ENCODE results near the gene IL4R. TPM values are rescaled to one million over a fixed set of nuclear protein-coding genes. Genes with fewer than 3 reads are reported as not detected.

Gene IL4R
- total RNA-seq, 1 donor from 2014 or later: 8.2 TPM

DNA sequence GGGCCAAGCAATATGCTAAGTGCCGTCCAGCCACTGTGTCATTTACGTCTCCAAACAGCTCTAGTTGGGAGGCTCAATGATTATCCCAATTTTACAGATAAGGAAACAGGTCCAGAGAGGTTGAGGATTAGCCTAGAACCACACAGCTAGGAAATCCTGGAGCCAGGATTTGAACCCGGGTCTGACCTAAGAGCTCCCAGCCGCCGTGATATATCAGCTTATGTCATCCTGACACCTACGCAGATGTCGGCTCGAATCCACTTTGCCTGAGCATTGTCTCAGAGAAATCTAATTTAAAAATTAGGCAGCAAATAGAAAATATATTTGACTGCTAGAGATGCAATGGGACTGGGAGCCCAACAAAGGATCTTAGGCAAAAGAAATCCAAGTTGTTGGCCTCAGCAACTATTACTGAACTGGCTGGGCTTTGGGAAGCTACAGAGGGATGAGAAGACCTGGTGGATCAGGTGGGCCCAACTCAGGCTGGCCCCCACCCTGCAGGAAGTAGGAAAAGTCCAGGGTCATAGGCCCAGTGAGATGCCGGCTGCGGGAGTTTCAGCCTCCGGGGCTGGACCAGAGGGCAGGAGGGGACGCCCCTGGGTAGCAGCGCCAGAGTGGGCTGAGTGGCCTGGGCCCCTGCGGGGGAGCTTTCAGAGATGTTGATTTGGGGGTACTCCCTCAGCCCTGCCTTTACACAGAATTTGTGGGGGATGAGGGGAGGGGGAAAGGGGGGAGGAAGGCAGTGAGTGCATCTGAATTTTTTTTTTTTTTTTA, 53.1 kb downstream of the IL4R start:
- ATAC-seq (ENCODE audit: poor library complexity): peak; percentile 19
- DNase-seq: no peak
- intact Hi-C loops (cut with DNase I): loop anchor here (5.0 kb wide), 1 partner anchor 130 kb away; no protein-coding TSS in a partner anchor

GRCh38 chr16:27367461-27368357, 53.9 kb downstream of the IL4R start:
- DNase-seq: peak; percentile 88
- intact Hi-C loops (cut with DNase I): loop anchor here (2.0 to 5.0 kb wide), 2 partner anchors 130 to 189 kb away; no protein-coding TSS in a partner anchor
- peak; percentile 93 for ATAC-seq (ENCODE audit: poor library complexity)

GRCh38 chr16:27368358-27368722, 54.6 kb downstream of the IL4R start:
- DNase-seq: no peak
- intact Hi-C loops (cut with DNase I): loop anchor here (2.0 to 5.0 kb wide), 2 partner anchors 131 to 190 kb away; no protein-coding TSS in a partner anchor
- no peak for ATAC-seq (ENCODE audit: poor library complexity)

DNA sequence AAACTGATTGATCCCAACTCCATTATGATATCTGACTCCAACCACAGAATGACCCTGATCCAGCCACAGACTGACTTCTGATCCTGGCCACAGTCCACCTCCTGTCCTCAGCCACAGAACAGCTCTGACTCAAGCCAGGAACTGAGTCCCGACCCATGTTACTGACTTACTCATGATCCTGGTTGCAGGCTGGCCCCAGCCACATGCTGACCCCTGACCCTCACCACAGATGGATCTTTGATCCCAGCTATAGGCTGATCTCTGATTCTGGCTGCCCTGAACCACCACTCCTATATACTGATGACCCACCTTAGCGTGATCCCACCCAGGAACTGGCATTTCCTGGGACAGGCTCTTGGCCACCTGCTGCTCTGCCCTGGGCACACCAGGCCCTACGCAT, 56.0 kb downstream of the IL4R start:
- intact Hi-C loops (cut with DNase I): loop anchor here (2.0 to 5.0 kb wide), 2 partner anchors 133 to 191 kb away; no protein-coding TSS in a partner anchor
- DNase-seq (no peak), ATAC-seq (ENCODE audit: poor library complexity) (no peak)

- no peak for DNase-seq
- intact Hi-C loops (cut with DNase I): no loop called here
- no peak for ATAC-seq (ENCODE audit: poor library complexity)
These were observed 56.5 kb downstream of the IL4R start for GRCh38 chr16:27370318-27370717.

DNA sequence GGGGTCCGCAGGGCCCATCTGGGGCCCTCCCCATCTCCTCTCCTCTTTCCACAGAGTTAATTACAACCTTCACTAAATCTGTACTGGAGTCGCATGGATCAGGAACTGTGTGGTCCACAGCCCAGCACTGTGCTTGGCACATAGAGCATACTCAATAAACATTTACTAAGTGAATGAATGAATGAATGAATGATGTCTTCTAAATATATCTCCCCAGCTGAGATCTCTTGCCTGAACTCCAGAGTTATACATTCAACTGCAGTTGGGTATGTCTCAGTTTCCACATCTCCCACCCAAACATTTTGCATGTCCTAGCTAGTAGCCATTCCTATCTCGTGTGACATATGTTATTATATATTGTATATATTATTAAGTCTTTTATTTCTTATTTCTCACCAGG, 59.5 kb downstream of the IL4R start:
- no peak for ATAC-seq (ENCODE audit: poor library complexity)
- intact Hi-C loops (cut with DNase I): no loop called here
- DNase-seq: no peak

GRCh38 chr16:27374221-27374803, 60.5 kb downstream of the IL4R start:
- DNase-seq: no peak
- peak; percentile 53 for ATAC-seq (ENCODE audit: poor library complexity)
- intact Hi-C loops (cut with DNase I): no loop called here

GRCh38 chr16:27374804-27375425, 61.1 kb downstream of the IL4R start:
- intact Hi-C loops (cut with DNase I): no loop called here
- DNase-seq (peak; percentile 71), ATAC-seq (ENCODE audit: poor library complexity) (peak; percentile 81)

DNA sequence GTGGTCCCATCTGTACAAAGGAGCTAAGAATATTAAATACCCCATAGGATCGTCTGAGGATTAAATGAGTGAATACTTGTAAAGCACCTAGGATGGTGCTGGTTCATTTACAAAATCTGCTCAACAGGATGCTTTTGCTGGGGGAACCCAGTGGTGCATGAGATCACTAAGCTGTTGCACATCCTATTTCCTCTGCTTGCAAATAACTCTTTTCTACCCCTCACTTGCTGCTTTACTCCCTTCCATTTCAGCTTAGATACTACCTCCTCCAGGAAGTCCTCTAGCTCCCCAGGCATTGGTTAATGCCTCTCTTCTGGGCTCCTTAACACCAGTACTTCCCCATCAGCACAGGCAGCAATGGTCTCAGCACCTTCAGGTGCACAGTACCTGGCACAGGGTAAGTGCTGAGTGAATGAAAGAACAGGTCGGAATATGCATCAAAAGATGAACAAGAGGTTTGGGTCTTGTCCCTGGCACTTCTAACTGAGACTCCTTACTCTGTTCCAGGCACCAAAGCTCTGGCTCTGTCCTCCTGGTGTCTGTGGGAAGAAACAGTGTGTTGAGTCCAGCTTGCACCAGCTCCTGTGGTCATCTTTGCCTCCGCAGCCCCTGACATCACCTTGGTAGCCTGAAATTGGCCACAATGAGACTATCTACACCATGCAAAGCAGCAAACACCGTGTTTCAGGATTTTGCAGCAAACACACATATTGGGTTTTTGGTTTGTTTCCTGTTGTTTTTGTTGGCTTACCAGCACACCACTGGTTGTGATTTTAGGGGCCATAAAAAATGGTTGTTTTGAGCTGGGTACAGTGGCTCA, 64.1 kb downstream of the IL4R start:
- DNase-seq (no peak), ATAC-seq (ENCODE audit: poor library complexity) (no peak)
- intact Hi-C loops (cut with DNase I): no loop called here

DNA sequence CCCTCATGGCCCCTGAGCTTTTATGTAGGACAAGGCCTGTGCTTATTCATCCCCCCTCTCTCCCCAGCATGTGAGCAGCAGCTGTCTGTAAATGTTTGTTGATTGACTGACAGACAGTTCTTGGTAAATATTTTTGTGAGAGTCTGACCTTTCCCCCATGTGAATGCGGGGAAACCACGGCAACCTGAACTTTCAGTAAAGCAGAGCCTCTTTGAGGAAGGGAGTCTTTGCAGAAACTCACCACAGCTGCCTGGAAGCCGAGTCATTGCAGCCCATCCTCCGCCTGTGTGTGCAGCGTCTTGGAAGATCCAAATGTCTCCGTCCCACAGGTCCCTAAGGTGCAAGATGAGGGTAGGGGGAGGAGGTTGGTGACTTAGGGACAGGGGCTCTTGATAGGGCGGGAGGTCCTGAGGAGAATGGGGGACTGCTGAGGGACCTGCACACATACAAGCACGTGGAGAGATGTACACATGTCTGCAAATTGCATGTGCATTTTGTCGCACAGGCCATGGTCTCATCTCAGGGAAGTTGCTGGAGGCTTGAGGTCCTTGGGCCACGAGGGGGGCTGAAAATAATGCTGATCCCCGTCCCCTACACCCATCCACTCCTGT, 65.2 kb downstream of the IL4R start:
- ATAC-seq (ENCODE audit: poor library complexity) (no peak), DNase-seq (no peak)
- intact Hi-C loops (cut with DNase I): no loop called here

- no peak for DNase-seq
- ATAC-seq (ENCODE audit: poor library complexity): no peak
- intact Hi-C loops (cut with DNase I): no loop called here
These were observed 66.1 kb downstream of the IL4R start for GRCh38 chr16:27379919-27380318.

- no peak for ATAC-seq (ENCODE audit: poor library complexity)
- no peak for DNase-seq
- intact Hi-C loops (cut with DNase I): no loop called here
These were observed 67.5 kb downstream of the IL4R start for GRCh38 chr16:27381236-27381635.

GRCh38 chr16:27381974-27382855, 68.4 kb downstream of the IL4R start:
- intact Hi-C loops (cut with DNase I): no loop called here
- DNase-seq: no peak

DNA sequence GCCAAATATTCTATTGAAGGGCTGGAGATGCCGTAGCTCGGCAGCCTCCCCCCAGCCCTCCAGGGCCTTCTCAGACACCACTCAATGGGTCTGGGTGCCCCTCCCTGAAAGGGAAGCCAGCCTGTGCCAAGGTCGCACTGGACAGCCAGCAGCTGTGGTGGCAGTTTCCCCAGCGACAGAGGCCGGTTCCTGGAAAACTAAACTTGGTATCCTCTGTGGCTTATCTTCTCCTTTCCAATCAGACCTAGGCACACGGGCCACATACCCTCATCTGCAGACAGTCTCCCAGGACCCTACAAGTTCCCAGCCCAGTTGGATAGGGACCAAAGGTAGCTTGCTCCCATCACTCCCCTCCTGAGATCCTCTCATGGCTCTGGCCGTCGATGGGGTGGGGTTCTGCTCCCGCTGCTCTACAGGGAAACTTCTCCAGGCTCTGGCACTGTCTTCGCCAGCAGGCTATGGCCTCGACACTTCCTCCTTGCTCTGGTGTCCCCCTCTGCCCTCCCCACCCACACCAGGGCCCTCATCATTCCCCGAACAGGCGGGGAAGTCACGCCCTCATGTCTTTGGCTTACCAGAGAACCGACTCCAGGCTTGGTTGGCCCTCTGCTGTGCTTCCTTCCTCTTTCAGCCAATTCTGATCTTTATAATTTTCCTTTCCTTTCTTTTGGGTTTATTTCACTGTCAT, 69.9 kb downstream of the IL4R start:
- intact Hi-C loops (cut with DNase I): no loop called here
- DNase-seq: peak; percentile 72
- ATAC-seq (ENCODE audit: poor library complexity): peak; percentile 78

More at GRCh38 chr16:27381974-27382855, 68.4 kb downstream of the IL4R start:
- no peak for ATAC-seq (ENCODE audit: poor library complexity)

DNA sequence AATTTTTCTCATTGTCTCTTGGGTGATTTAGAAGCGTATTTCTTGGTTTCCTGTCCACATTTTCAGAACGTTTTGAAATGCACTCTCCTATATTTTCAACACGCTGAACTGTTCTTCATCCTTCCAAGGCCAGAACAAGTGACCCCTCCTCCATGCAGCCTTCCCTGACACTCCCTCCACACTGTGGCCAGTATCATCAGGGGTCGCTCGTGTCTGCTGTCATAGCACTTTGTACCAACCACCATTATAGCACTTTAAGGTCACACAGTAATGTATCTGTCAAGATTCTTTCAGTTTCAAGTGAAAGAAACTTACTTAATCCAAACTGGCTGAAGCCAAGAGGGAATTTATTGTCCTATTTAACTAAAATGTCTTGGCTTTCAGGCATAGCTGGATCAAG, 70.7 kb downstream of the IL4R start:
- intact Hi-C loops (cut with DNase I): no loop called here
- ATAC-seq (ENCODE audit: poor library complexity) (no peak), DNase-seq (no peak)

DNA sequence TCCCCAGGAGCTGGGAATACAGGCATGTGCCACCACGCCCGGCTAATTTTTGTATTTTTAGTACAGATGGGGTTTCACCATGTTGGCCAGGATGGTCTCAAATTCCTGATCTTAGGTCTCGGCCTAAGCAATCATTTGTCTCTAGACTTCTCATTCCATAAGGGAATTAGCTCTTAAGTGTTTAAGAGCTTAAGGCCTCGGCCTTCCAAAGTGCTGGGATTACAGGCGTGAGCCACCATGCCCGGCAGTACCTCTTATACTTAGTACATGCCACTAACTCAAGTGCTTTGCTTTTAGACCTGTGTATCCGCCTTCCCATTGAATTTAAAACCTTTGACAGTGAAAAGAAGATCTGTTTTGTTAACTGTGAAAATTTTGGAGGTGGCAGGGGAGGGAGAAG, 71.6 kb downstream of the IL4R start:
- no peak for ATAC-seq (ENCODE audit: poor library complexity)
- DNase-seq: no peak
- intact Hi-C loops (cut with DNase I): no loop called here

Measured in Right ventricle myocardium superior (tissue), 1 donor.